22Rv1 (cell line): ENCODE results near the gene ICAM4.

Experiments
- ZFX ChIP-seq: fragments of 450-650 bp; IDR thresholded peaks from 2 replicates; pipeline ENCODE4 v1.6.1; 2017; ENCODE audit warnings: antibody characterized with exemption, borderline replicate concordance
- TF ChIP-seq, protein P1 (sequence below): fragments of 450-650 bp; IDR thresholded peaks from 2 replicates; pipeline ENCODE4 v1.5.1; 2017; ENCODE audit warnings: mild to moderate bottlenecking

DNA sequence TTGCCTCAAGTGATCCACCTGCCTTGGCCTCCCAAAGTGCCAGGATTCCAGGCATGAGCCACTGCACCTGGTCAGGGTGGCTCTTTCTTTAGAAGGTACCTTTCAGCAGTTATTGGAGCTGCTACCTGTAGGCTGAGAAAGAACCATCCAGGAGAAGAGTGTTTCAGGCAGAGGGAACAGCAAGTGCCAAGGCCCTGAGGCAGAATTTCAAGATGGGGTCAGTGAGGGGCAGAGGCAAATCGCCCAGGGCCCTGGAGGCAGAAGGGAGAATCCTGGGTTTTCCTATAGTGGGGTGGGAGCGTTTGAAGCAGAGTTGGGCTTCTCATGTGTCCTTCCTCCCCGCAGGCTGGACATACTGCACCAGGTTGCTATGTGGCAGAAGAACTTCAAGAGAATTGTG is 32.5 kb upstream of the ICAM4 start:
- TF ChIP-seq, protein P1, sequence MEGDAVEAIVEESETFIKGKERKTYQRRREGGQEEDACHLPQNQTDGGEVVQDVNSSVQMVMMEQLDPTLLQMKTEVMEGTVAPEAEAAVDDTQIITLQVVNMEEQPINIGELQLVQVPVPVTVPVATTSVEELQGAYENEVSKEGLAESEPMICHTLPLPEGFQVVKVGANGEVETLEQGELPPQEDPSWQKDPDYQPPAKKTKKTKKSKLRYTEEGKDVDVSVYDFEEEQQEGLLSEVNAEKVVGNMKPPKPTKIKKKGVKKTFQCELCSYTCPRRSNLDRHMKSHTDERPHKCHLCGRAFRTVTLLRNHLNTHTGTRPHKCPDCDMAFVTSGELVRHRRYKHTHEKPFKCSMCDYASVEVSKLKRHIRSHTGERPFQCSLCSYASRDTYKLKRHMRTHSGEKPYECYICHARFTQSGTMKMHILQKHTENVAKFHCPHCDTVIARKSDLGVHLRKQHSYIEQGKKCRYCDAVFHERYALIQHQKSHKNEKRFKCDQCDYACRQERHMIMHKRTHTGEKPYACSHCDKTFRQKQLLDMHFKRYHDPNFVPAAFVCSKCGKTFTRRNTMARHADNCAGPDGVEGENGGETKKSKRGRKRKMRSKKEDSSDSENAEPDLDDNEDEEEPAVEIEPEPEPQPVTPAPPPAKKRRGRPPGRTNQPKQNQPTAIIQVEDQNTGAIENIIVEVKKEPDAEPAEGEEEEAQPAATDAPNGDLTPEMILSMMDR = no peak
- no peak for TF ChIP-seq ZFX
